ENCODE results near the gene IL1RAPL2.

IL1RAPL2 gene

GRCh38 chrX:104621781-104622180 lies 55.8 kb downstream of the IL1RAPL2 start:
- no peak for DNase-seq (ENCODE audit: extremely low spot score)
- CTCF ChIA-PET: no interaction called here

GRCh38 chrX:104641176-104641575 lies 75.2 kb downstream of the IL1RAPL2 start:
- peak; percentile 43 for DNase-seq (ENCODE audit: extremely low spot score)
- TF ChIP-seq TARDBP (IDR thresholded peaks at IDR 0.05) (no peak), ARNT (IDR thresholded peaks at IDR 0.05) (no peak), ELF4 (IDR thresholded peaks at IDR 0.05) (no peak), FOXA1 (IDR thresholded peaks at IDR 0.05) (no peak), HDGF (IDR thresholded peaks at IDR 0.05; ENCODE audit: borderline replicate concordance) (no peak), SP1 (IDR thresholded peaks at IDR 0.05) (no peak), L3MBTL2 (conservative IDR thresholded peaks at IDR 0.05) (no peak), SUZ12 (IDR thresholded peaks at IDR 0.05) (no peak), ZNF384 (IDR thresholded peaks at IDR 0.05) (no peak), FOXK2 (IDR thresholded peaks at IDR 0.05) (no peak), PKNOX1 (IDR thresholded peaks at IDR 0.05) (no peak), FOXM1 (IDR thresholded peaks at IDR 0.05; ENCODE audit: borderline replicate concordance) (no peak), BHLHE40 (IDR thresholded peaks at IDR 0.05; ENCODE audit: borderline replicate concordance) (no peak), LEF1 (IDR thresholded peaks at IDR 0.05; ENCODE audit: borderline replicate concordance) (no peak)
- CTCF ChIA-PET: no interaction called here
- POLR2A ChIA-PET: no interaction called here

More at GRCh38 chrX:104621781-104622180, 55.8 kb downstream of the IL1RAPL2 start:
- POLR2A ChIA-PET: no interaction called here
- TF ChIP-seq ZNF384 (IDR thresholded peaks at IDR 0.05) (no peak), FOXM1 (IDR thresholded peaks at IDR 0.05; ENCODE audit: borderline replicate concordance) (no peak), LEF1 (IDR thresholded peaks at IDR 0.05; ENCODE audit: borderline replicate concordance) (no peak), FOXA1 (IDR thresholded peaks at IDR 0.05) (no peak), ARNT (IDR thresholded peaks at IDR 0.05) (no peak), HDGF (IDR thresholded peaks at IDR 0.05; ENCODE audit: borderline replicate concordance) (no peak), BHLHE40 (IDR thresholded peaks at IDR 0.05; ENCODE audit: borderline replicate concordance) (no peak), TARDBP (IDR thresholded peaks at IDR 0.05) (no peak), FOXK2 (IDR thresholded peaks at IDR 0.05) (no peak)

- no peak for TF ChIP-seq TARDBP (IDR thresholded peaks at IDR 0.05)
- no peak for TF ChIP-seq PKNOX1 (IDR thresholded peaks at IDR 0.05)
- TF ChIP-seq ZNF384 (IDR thresholded peaks at IDR 0.05): no peak
- no peak for TF ChIP-seq LEF1 (IDR thresholded peaks at IDR 0.05; ENCODE audit: borderline replicate concordance)
- no peak for TF ChIP-seq FOXK2 (IDR thresholded peaks at IDR 0.05)
- no peak for DNase-seq (ENCODE audit: extremely low spot score)
- CTCF ChIA-PET: no interaction called here
- POLR2A ChIA-PET: no interaction called here
Measured at GRCh38 chrX:104647084-104647483, 81.1 kb downstream of the IL1RAPL2 start.

GRCh38 chrX:104659005-104659744 lies 93.2 kb downstream of the IL1RAPL2 start:
- ChIA-PET POLR2A (no interaction called here), CTCF (interaction anchor here (0.5 kb wide), 1 partner anchor 12 kb away, joined by 3 read pairs; no protein-coding TSS in a partner anchor)
- TF ChIP-seq ELF4 (IDR thresholded peaks at IDR 0.05) (no peak), TARDBP (IDR thresholded peaks at IDR 0.05) (no peak), FOXM1 (IDR thresholded peaks at IDR 0.05; ENCODE audit: borderline replicate concordance) (no peak), SUZ12 (IDR thresholded peaks at IDR 0.05) (no peak), FOXA1 (IDR thresholded peaks at IDR 0.05) (no peak), ZNF384 (IDR thresholded peaks at IDR 0.05) (no peak), SP1 (IDR thresholded peaks at IDR 0.05) (no peak), NFRKB (IDR thresholded peaks at IDR 0.05) (no peak), BHLHE40 (IDR thresholded peaks at IDR 0.05; ENCODE audit: borderline replicate concordance) (no peak), PKNOX1 (IDR thresholded peaks at IDR 0.05) (no peak), LEF1 (IDR thresholded peaks at IDR 0.05; ENCODE audit: borderline replicate concordance) (no peak), HDGF (IDR thresholded peaks at IDR 0.05; ENCODE audit: borderline replicate concordance) (no peak), ARNT (IDR thresholded peaks at IDR 0.05) (no peak), CTBP1 (IDR thresholded peaks at IDR 0.05; ENCODE audit: borderline replicate concordance) (no peak), L3MBTL2 (conservative IDR thresholded peaks at IDR 0.05) (no peak)
- no peak for DNase-seq (ENCODE audit: extremely low spot score)

- TF ChIP-seq CTBP1 (IDR thresholded peaks at IDR 0.05; ENCODE audit: borderline replicate concordance) (no peak), BHLHE40 (IDR thresholded peaks at IDR 0.05; ENCODE audit: borderline replicate concordance) (no peak), FOXA1 (IDR thresholded peaks at IDR 0.05) (no peak), NFRKB (IDR thresholded peaks at IDR 0.05) (no peak), L3MBTL2 (conservative IDR thresholded peaks at IDR 0.05) (no peak), ZNF384 (IDR thresholded peaks at IDR 0.05) (no peak), TARDBP (IDR thresholded peaks at IDR 0.05) (no peak), SP1 (IDR thresholded peaks at IDR 0.05) (no peak), FOXM1 (IDR thresholded peaks at IDR 0.05; ENCODE audit: borderline replicate concordance) (no peak)
- no peak for DNase-seq (ENCODE audit: extremely low spot score)
- CTCF ChIA-PET: no interaction called here
- POLR2A ChIA-PET: no interaction called here
Measured at GRCh38 chrX:104660092-104660491, 94.1 kb downstream of the IL1RAPL2 start.

GRCh38 chrX:104662694-104663093 lies 96.7 kb downstream of the IL1RAPL2 start:
- POLR2A ChIA-PET: no interaction called here
- CTCF ChIA-PET: no interaction called here
- TF ChIP-seq PKNOX1 (IDR thresholded peaks at IDR 0.05) (no peak), ELF4 (IDR thresholded peaks at IDR 0.05) (no peak), SP1 (IDR thresholded peaks at IDR 0.05) (no peak), LEF1 (IDR thresholded peaks at IDR 0.05; ENCODE audit: borderline replicate concordance) (no peak), SUZ12 (IDR thresholded peaks at IDR 0.05) (no peak), FOXA1 (IDR thresholded peaks at IDR 0.05) (no peak), TARDBP (IDR thresholded peaks at IDR 0.05) (no peak), NFRKB (IDR thresholded peaks at IDR 0.05) (no peak)
- no peak for DNase-seq (ENCODE audit: extremely low spot score)
